ENCODE data around the gene ARHGAP24.
"Not testable (repeated sequence)": the region's sequence is repeated elsewhere in the genome, so short reads cannot be mapped to it uniquely, and the experiment has no call there.

The ARHGAP24 gene

GRCh38 chr4:85659610-85660218 lies 184.8 kb downstream of the ARHGAP24 start:
- DNase-seq = peak; percentile 59

- not testable (repeated sequence) for DNase-seq
These were observed 191.7 kb downstream of the ARHGAP24 start for GRCh38 chr4:85666625-85667024.

- DNase-seq = peak; percentile 67
These were observed 194.3 kb downstream of the ARHGAP24 start for GRCh38 chr4:85669204-85669603.

GRCh38 chr4:85669992-85670548 lies 195.1 kb downstream of the ARHGAP24 start:
- no peak for DNase-seq

GRCh38 chr4:85671120-85671519 lies 196.2 kb downstream of the ARHGAP24 start:
- DNase-seq = no peak

- peak; percentile 29 for DNase-seq
These were observed 197.2 kb downstream of the ARHGAP24 start for GRCh38 chr4:85672116-85672515.

- no peak for DNase-seq
These were observed 198.0 kb downstream of the ARHGAP24 start for GRCh38 chr4:85672959-85673358.

- no peak for DNase-seq
These were observed 198.6 kb downstream of the ARHGAP24 start for GRCh38 chr4:85673540-85673939.

- no peak for DNase-seq
These were observed 200.4 kb downstream of the ARHGAP24 start for GRCh38 chr4:85675076-85676049.

- no peak for DNase-seq
These were observed 201.1 kb downstream of the ARHGAP24 start for GRCh38 chr4:85676050-85676425.

GRCh38 chr4:85676850-85677590 lies 202.1 kb downstream of the ARHGAP24 start:
- no peak for DNase-seq

- DNase-seq = peak; percentile 97
These were observed 206.3 kb downstream of the ARHGAP24 start for GRCh38 chr4:85681221-85681657.

GRCh38 chr4:85681921-85682320 lies 207.0 kb downstream of the ARHGAP24 start:
- no peak for DNase-seq

- DNase-seq = no peak
These were observed 207.4 kb downstream of the ARHGAP24 start for GRCh38 chr4:85682391-85682790.

- no peak for DNase-seq
These were observed 209.7 kb downstream of the ARHGAP24 start for GRCh38 chr4:85684676-85685075.

- no peak for DNase-seq
These were observed 211.4 kb downstream of the ARHGAP24 start for GRCh38 chr4:85686398-85686797.

- DNase-seq = no peak
These were observed 213.2 kb downstream of the ARHGAP24 start for GRCh38 chr4:85688055-85688740.

GRCh38 chr4:85696661-85697060 lies 221.7 kb downstream of the ARHGAP24 start:
- no peak for DNase-seq

- peak; percentile 65 for DNase-seq
These were observed 222.9 kb downstream of the ARHGAP24 start for GRCh38 chr4:85697854-85698253.

- DNase-seq = no peak
These were observed 225.4 kb downstream of the ARHGAP24 start for GRCh38 chr4:85700362-85700761.

GRCh38 chr4:85701861-85702321 lies 226.9 kb downstream of the ARHGAP24 start:
- peak; percentile 93 for DNase-seq

GRCh38 chr4:85703096-85703495 lies 228.1 kb downstream of the ARHGAP24 start:
- no peak for DNase-seq
